Prostate gland (tissue), 2 donors: Measurements from ENCODE around the gene TRMT13. TPM values are rescaled to one million over a fixed set of nuclear protein-coding genes. Genes with fewer than 3 reads are reported as not detected.
"Not testable (repeated sequence)": the region's sequence is repeated elsewhere in the genome, so short reads cannot be mapped to it uniquely, and the experiment has no call there.

Experiments
- DNase-seq: peaks from one replicate; pipeline ENCODE4 v3.0.0-alpha.2; 2019; ENCODE audit warnings: low spot score
- H3K27ac ChIP-seq, 2 donors: fragments of 200-600 bp; sonication (generic); 2 replicates each; pipeline ENCODE4 v1.5.1; 2017 to 2019
- H3K27me3 ChIP-seq: fragments of 200-600 bp; sonication (generic); replicated peaks from 2 replicates; pipeline ENCODE4 v1.5.1; 2019; ENCODE audit not compliant: insufficient read depth
- H3K36me3 ChIP-seq, 2 donors: fragments of 200-600 bp; sonication (generic); 1 replicate in 1 of 2; 2 replicates in 1 of 2; pipeline versions ENCODE4 v1.5.1 to v1.8.1; 2017 to 2019
- H3K4me1 ChIP-seq: fragments of 200-600 bp; sonication (generic); replicated peaks from 2 replicates; pipeline ENCODE4 v1.5.1; 2019
- H3K4me3 ChIP-seq, 2 donors: fragments of 200-600 bp; sonication (generic); 2 replicates each; pipeline ENCODE4 v1.5.1; 2017 to 2019
- H3K9me3 ChIP-seq: fragments of 200-600 bp; sonication (generic); 2 replicates; pipeline ENCODE4 v1.5.1; 2017
- CTCF ChIP-seq, 4 experiments: fragments of 200-600 bp in 2 of 4; fragments of 450-650 bp in 2 of 4; sonication (generic) in 2 of 4; IDR thresholded peaks; 1 replicate in 3 of 4; 2 replicates in 1 of 4; pipeline ENCODE4 v1.5.1; 2016 to 2019; ENCODE audit warnings: antibody characterized with exemption in 4 of 4, mild to moderate bottlenecking in 2 of 4, moderate library complexity in 2 of 4
- POLR2A ChIP-seq: fragments of 450-650 bp; IDR thresholded peaks from one replicate; pipeline ENCODE4 v1.6.1; 2016; ENCODE audit warnings: antibody characterized with exemption, mild to moderate bottlenecking
- POLR2AphosphoS5 ChIP-seq: sonication (generic); formaldehyde crosslinking; IDR thresholded peaks from one replicate; pipeline ENCODE4 v1.6.1; 2017; ENCODE audit warnings: antibody characterized with exemption
- WGBS: methylation state at CpG from one replicate; pipeline ENCODE4 v1.1.5; 2018; 5-methylcytosine and 5-hydroxymethylcytosine counted together
- intact Hi-C: fragments of 100-400 bp; cut with DNase I; formaldehyde crosslinking; loops from one replicate; pipeline ENCODE4 v1.14.2; 2022
- small RNA-seq, 2 donors: library from RNA; depleted of rRNA; stranded (forward); fragments of <200 nt; gene quantifications; one replicate each; pipeline ENCODE3, GENCODE V24; 2016
- total RNA-seq, 2 donors: library from RNA; depleted of rRNA; stranded (reverse); fragments of >200 nt; gene quantifications; one replicate each; pipeline ENCODE4 v1.1.0, GENCODE V29; 2016

The TRMT13 gene
- total RNA-seq, 2 donors from 2014 or later = 11.7 to 17.4 TPM

- no peak for TF ChIP-seq CTCF (IDR thresholded peaks at IDR 0.05)
- TF ChIP-seq POLR2AphosphoS5 = no peak
- no peak for TF ChIP-seq POLR2A
- Histone ChIP-seq H3K4me1 (no peaks in the 10 kb centered on the region), H3K9me3 (no peaks in the 10 kb centered on the region), H3K4me3 (no peak overlapping the region), H3K27me3 (no peaks in the 10 kb centered on the region), H3K27ac (no peak overlapping the region), H3K36me3 (no peaks in the 10 kb centered on the region)
- no peak for DNase-seq
- 43% methylated on average over 1 of the region's 1 CpG for WGBS
- intact Hi-C loops = no loop called here
These were observed 51.6 kb downstream of the TRMT13 start for GRCh38 chr1:100184536-100184935.

GRCh38 chr1:100187912-100188311 lies 54.9 kb downstream of the TRMT13 start:
- TF ChIP-seq POLR2AphosphoS5 (peak; percentile 34), POLR2A (no peak), CTCF (IDR thresholded peaks at IDR 0.05) (no peak)
- intact Hi-C loops = no loop called here
- Histone ChIP-seq H3K9me3 (no peaks in the 10 kb centered on the region), H3K4me3 (no peak overlapping the region), H3K27me3 (no peaks in the 10 kb centered on the region), H3K36me3 (no peaks in the 10 kb centered on the region), H3K4me1 (no peaks in the 10 kb centered on the region), H3K27ac (no peak overlapping the region)
- peak; percentile 58 for DNase-seq
- 21% methylated on average over 3 of the region's 3 CpGs for WGBS

- DNase-seq = no peak
- intact Hi-C loops = no loop called here
- WGBS = 18% methylated on average over 3 of the region's 3 CpGs
These were observed 55.7 kb downstream of the TRMT13 start for GRCh38 chr1:100188617-100189016.

GRCh38 chr1:100198596-100198995 lies 65.6 kb downstream of the TRMT13 start:
- intact Hi-C loops = no loop called here

More at GRCh38 chr1:100188617-100189016, 55.7 kb downstream of the TRMT13 start:
- Histone ChIP-seq H3K27ac (no peak overlapping the region), H3K4me1 (no peaks in the 10 kb centered on the region), H3K36me3 (no peaks in the 10 kb centered on the region), H3K4me3 (no peak overlapping the region), H3K9me3 (no peaks in the 10 kb centered on the region), H3K27me3 (no peaks in the 10 kb centered on the region)
- TF ChIP-seq POLR2AphosphoS5 (no peak), CTCF (IDR thresholded peaks at IDR 0.05) (no peak), POLR2A (no peak)

GRCh38 chr1:100200060-100200459 lies 67.1 kb downstream of the TRMT13 start:
- H3K4me3 ChIP-seq, DNase-seq, H3K27ac ChIP-seq, H3K9me3 ChIP-seq, intact Hi-C loops, H3K27me3 ChIP-seq, H3K36me3 ChIP-seq, H3K4me1 ChIP-seq: not testable (repeated sequence)
- WGBS = 77% methylated on average over 6 of the region's 6 CpGs

More at GRCh38 chr1:100198596-100198995, 65.6 kb downstream of the TRMT13 start:
- Histone ChIP-seq H3K4me1 (no peaks in the 10 kb centered on the region), H3K9me3 (no peaks in the 10 kb centered on the region), H3K27me3 (no peaks in the 10 kb centered on the region), H3K27ac (no peak overlapping the region), H3K36me3 (no peaks in the 10 kb centered on the region), H3K4me3 (no peak overlapping the region)
- no peak for DNase-seq
- no peak for TF ChIP-seq CTCF (IDR thresholded peaks at IDR 0.05)
- TF ChIP-seq POLR2A = no peak
- TF ChIP-seq POLR2AphosphoS5 = no peak
- 94% methylated on average over 1 of the region's 1 CpG for WGBS

Small RNA genes within 50 kb of the gene (small RNA-seq; reads per million reads assigned to genes)
- gene AC093019.1 (0 reads per million in 2 donors), gene RPL23AP90 (0 reads per million in 2 donors)

Other genes with a start within 250 kb of the TRMT13 start
- gene SLC35A3, start 163.2 kb upstream of the TRMT13 start, total RNA-seq = 10 to 100 TPM; 32.0 to 79.5 TPM
- 1 to 10 TPM; 4.0 to 6.2 TPM for gene SASS6, start 233 bp upstream of the TRMT13 start, total RNA-seq
- gene LRRC39, start 45.1 kb downstream of the TRMT13 start, total RNA-seq = 1 to 10 TPM in 1 of 2 donors, under 1 TPM in 1; 0.68 to 1.5 TPM
- gene DBT, start 116.7 kb downstream of the TRMT13 start, total RNA-seq = 10 to 100 TPM in 1 of 2 donors, 1 to 10 TPM in 1; 7.6 to 17.3 TPM
- gene RTCA, start 133.1 kb downstream of the TRMT13 start, total RNA-seq = 10 to 100 TPM; 19.8 to 22.4 TPM
- gene CDC14A, start 219.3 kb downstream of the TRMT13 start, total RNA-seq = 10 to 100 TPM; 25.7 to 39.2 TPM